ENCODE measurements around the gene KPNA3. TPM values are rescaled to one million over a fixed set of nuclear protein-coding genes. Genes with fewer than 3 reads are reported as not detected.

KPNA3 gene, protein sequence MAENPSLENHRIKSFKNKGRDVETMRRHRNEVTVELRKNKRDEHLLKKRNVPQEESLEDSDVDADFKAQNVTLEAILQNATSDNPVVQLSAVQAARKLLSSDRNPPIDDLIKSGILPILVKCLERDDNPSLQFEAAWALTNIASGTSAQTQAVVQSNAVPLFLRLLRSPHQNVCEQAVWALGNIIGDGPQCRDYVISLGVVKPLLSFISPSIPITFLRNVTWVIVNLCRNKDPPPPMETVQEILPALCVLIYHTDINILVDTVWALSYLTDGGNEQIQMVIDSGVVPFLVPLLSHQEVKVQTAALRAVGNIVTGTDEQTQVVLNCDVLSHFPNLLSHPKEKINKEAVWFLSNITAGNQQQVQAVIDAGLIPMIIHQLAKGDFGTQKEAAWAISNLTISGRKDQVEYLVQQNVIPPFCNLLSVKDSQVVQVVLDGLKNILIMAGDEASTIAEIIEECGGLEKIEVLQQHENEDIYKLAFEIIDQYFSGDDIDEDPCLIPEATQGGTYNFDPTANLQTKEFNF
- 10 to 100 TPM; 47.9 to 66.4 (median 55.4) TPM for total RNA-seq

DNA sequence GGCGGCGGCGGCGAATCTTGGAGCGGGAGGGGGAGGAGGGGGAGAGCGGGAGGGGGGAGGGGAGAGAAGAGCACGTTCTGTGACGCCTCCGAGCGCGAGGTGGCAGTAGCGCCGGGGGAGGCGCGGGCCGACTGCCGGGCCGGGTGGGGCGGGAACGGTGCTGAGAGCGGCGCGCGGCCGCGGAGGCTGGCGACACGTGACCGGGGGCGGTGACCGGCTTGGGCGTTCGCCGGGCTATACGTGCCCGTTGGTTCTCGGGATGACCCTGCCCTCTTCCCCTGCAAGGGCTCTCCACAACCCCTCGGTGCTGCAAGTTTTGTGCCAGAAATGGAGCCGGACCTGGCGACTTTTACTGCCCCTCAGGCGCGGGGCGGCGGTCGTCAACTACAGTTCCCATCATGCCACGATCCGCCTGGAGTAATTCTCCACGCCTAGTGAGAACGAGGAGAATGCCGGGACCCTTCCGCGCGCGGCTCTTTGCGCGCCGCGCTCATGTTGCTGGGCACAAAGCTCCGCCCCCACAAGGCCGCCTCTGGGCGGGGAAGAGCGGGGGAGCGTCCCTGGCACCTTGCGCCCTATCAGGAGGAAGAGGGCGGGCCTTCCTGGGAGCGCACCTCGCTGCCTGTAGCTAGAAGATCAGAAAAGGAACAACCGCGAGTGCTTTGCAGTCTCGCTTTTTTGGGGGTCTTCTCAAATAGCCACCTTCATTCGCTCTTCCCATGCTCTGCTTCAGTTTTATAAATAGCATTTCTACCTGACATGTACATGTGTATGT, at the start of gene KPNA3:
TSS of gene KPNA3 (minus strand) at position 133 of the 775 bp plus-strand sequence. CDS start 176 bp downstream, outside the sequence.
- WGBS: 4% methylated on average over 21 of the region's 71 CpGs

DNA sequence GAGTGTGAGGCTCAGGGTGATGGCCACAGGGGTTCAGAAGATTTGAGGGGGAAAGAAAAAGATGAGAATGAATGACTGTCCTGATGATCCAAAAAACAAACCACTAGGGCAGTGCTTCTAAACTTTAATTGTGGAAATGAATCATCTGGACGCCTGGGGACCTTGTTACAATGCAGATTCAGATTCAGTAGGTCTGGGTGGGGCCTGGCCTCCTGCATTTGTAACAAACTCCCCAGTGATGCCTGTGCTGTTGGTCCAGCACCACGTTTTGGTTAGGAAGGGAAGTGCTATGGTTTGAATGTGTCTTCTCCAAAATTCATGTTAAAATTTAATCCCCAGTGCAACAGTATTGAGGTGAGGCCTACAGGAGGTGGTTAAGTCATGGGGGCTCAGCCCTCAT, 49.5 kb upstream of the KPNA3 start:
- H3K9me3 ChIP-seq: no peaks in the 10 kb centered on the region
- no peak for TF ChIP-seq EP300 (IDR thresholded peaks at IDR 0.05)
- TF ChIP-seq POLR2A (IDR thresholded peaks at IDR 0.05; ENCODE audit: low read depth): no peak
- TF ChIP-seq POLR2AphosphoS5 (IDR thresholded peaks at IDR 0.05): no peak
- TF ChIP-seq, protein P1, sequence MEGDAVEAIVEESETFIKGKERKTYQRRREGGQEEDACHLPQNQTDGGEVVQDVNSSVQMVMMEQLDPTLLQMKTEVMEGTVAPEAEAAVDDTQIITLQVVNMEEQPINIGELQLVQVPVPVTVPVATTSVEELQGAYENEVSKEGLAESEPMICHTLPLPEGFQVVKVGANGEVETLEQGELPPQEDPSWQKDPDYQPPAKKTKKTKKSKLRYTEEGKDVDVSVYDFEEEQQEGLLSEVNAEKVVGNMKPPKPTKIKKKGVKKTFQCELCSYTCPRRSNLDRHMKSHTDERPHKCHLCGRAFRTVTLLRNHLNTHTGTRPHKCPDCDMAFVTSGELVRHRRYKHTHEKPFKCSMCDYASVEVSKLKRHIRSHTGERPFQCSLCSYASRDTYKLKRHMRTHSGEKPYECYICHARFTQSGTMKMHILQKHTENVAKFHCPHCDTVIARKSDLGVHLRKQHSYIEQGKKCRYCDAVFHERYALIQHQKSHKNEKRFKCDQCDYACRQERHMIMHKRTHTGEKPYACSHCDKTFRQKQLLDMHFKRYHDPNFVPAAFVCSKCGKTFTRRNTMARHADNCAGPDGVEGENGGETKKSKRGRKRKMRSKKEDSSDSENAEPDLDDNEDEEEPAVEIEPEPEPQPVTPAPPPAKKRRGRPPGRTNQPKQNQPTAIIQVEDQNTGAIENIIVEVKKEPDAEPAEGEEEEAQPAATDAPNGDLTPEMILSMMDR (IDR thresholded peaks at IDR 0.05): no peak
- 46% methylated on average over 2 of the region's 2 CpGs for WGBS
- no peaks in the 10 kb centered on the region for H3K27me3 ChIP-seq
- intact Hi-C loops (cut with DNase I): no loop called here
- no peaks in the 10 kb centered on the region for H3K36me3 ChIP-seq
- H3K4me3 ChIP-seq: no peak overlapping the region
- H3K4me1 ChIP-seq: no peaks in the 10 kb centered on the region
- H3K27ac ChIP-seq (replicated peaks in 1 of 4): no peak overlapping the region
- no peak for DNase-seq (ENCODE audit: extremely low spot score)

More for the DNA sequence above, at the start of gene KPNA3:
- Histone ChIP-seq H3K4me3 (peak within 1 kb of the TSS; percentile 95 to 99 (median 96)), H3K36me3 (no peaks in the 10 kb centered on the region), H3K27me3 (no peaks in the 10 kb centered on the region), H3K27ac (replicated peaks in 1 of 4) (peak within 1 kb of the TSS; percentile 96 to 99 (median 98)), H3K9me3 (no peaks in the 10 kb centered on the region), H3K4me1 (peaks cover 26 to 43% (median 40%) of the 10 kb centered on the region in 4 donors)
- TF ChIP-seq EP300 (IDR thresholded peaks at IDR 0.05): no peak
- peak; percentile 76 to 84 for TF ChIP-seq POLR2AphosphoS5 (IDR thresholded peaks at IDR 0.05)
- TF ChIP-seq, protein P1 (IDR thresholded peaks at IDR 0.05): peak in 1 of 3 experiments; percentile 13
- TF ChIP-seq POLR2A (IDR thresholded peaks at IDR 0.05; ENCODE audit: low read depth): peak; percentile 33
- intact Hi-C loops (cut with DNase I): loop anchor here (5.0 kb wide), 3 partner anchors 55 to 120 kb away; partner anchors contain the start of gene EBPL
- DNase-seq (ENCODE audit: extremely low spot score): peak; percentile 98

DNA sequence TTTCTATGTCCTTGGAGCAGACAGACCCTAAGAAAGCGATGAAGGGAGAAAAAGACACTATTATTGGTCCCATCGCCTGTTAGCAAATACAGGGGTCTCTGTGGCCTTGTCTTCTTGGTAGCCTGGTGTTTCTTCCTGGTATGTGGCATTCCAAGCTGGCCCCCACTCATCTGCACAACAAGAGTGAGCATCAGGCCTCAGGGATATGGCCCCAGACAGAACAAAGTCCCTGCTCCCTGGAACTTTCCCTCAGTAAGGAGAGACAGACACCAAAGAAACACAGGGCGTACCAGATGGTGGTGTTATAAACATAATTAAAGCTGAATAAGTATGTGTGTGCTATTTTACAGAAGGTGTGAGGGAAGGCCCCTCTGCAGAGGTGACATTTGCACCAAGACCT, 48.2 kb upstream of the KPNA3 start:
- Histone ChIP-seq H3K4me1 (no peaks in the 10 kb centered on the region), H3K27me3 (no peaks in the 10 kb centered on the region), H3K9me3 (no peaks in the 10 kb centered on the region), H3K4me3 (no peak overlapping the region), H3K27ac (replicated peaks in 1 of 4) (no peak overlapping the region), H3K36me3 (no peaks in the 10 kb centered on the region)
- TF ChIP-seq POLR2AphosphoS5 (IDR thresholded peaks at IDR 0.05) (no peak), POLR2A (IDR thresholded peaks at IDR 0.05; ENCODE audit: low read depth) (no peak), EP300 (IDR thresholded peaks at IDR 0.05) (no peak)
- TF ChIP-seq, protein P1 (IDR thresholded peaks at IDR 0.05): no peak
- DNase-seq (ENCODE audit: extremely low spot score): no peak
- intact Hi-C loops (cut with DNase I): no loop called here
- 94% methylated on average over 3 of the region's 3 CpGs for WGBS

DNA sequence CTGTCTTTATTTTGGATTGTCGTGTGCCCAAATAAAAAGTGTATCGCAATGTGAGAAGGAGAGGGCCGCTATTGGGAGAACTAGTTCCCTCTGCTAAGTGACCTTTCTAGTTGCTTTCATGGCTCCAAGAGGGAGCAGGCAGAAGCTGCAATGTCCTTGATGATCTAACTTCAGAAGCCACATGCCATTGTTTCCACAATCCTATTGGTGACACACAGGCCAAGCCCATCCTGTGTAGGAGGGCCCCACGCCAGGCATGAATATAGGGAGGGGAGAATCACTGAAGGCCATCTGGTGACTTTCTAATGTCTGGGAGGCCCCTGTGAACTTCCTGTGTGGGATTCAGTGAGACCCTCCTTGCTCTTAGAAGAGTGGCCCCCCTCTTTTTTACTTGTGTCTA, 47.8 kb upstream of the KPNA3 start:
- Histone ChIP-seq H3K27ac (replicated peaks in 1 of 4) (no peak overlapping the region), H3K4me3 (no peak overlapping the region), H3K9me3 (no peaks in the 10 kb centered on the region), H3K4me1 (no peaks in the 10 kb centered on the region), H3K36me3 (no peaks in the 10 kb centered on the region), H3K27me3 (no peaks in the 10 kb centered on the region)
- WGBS: 92% methylated on average over 4 of the region's 4 CpGs
- intact Hi-C loops (cut with DNase I): no loop called here
- TF ChIP-seq POLR2A (IDR thresholded peaks at IDR 0.05; ENCODE audit: low read depth): no peak
- TF ChIP-seq, protein P1 (IDR thresholded peaks at IDR 0.05): no peak
- no peak for TF ChIP-seq POLR2AphosphoS5 (IDR thresholded peaks at IDR 0.05)
- no peak for TF ChIP-seq EP300 (IDR thresholded peaks at IDR 0.05)
- DNase-seq (ENCODE audit: extremely low spot score): no peak

All from esophagus muscularis mucosa (tissue), 4 donors.